Measurements from ENCODE around the gene CABLES2. TPM values are rescaled to one million over a fixed set of nuclear protein-coding genes. Genes with fewer than 3 reads are reported as not detected.

Gene CABLES2
- polyA plus RNA-seq, 1 experiment, result 4.8 TPM

DNA sequence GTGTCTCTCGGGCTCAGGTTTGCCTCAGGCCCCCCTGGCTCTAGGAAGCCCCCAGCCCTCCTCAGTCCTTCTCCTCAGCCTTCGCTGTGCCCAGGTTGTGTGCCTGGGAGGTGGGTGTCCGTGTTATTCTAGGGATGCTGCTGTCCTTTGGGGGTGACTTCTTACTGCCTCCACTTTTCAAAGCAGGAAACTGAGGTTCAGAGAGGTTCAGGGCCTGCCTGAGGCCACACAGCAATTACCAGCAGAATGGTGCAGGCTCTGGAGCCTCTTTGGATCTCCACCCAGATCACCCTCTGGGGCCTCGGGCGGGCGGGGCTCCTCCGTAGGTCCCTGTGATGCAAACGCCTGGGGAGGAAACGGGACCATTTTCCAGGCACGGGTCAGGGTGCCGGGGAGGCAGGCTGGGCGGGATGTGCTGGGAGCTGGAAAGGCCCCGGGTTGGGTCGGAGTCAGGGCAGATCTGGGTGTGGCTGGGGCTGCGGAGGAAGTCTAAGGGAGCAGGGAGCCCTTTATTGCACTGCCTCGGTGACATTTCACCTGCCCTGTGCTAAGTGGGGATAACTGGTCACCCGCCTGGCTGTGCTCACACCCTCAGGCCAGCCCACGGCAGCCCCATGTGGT lies 45.5 kb upstream of the CABLES2 start:
- ChIA-PET CTCF (no interaction called here), POLR2A (no interaction called here)

DNA sequence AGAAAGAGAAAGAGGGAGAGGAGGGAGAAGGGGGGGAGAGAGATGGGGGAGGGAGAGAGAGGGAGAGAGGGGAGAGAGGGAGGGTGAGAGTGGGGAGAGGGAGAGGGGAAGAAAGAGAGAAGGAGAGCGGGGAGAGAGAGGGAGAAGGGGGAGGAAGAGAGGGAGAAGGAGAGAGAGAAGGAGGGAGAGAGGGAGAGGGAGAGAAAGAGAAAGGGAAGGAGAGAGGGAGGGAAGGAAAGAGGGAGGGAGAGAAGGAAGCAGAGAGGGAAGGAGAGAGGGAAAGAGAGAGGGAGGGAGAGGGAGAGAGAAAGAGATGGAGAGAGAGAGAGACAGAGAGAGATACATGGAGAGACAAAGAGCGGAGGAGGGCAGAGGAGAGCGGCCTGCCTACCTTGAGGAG lies 44.9 kb upstream of the CABLES2 start:
- H3K36me3 ChIP-seq (ENCODE audit: control insufficient read depth, insufficient read depth, low read length), result no peaks in the 10 kb centered on the region
- H3K27me3 ChIP-seq (ENCODE audit: control insufficient read depth, insufficient read depth, low read length), result peaks cover 4% of the 10 kb centered on the region
- TF ChIP-seq, protein P1, sequence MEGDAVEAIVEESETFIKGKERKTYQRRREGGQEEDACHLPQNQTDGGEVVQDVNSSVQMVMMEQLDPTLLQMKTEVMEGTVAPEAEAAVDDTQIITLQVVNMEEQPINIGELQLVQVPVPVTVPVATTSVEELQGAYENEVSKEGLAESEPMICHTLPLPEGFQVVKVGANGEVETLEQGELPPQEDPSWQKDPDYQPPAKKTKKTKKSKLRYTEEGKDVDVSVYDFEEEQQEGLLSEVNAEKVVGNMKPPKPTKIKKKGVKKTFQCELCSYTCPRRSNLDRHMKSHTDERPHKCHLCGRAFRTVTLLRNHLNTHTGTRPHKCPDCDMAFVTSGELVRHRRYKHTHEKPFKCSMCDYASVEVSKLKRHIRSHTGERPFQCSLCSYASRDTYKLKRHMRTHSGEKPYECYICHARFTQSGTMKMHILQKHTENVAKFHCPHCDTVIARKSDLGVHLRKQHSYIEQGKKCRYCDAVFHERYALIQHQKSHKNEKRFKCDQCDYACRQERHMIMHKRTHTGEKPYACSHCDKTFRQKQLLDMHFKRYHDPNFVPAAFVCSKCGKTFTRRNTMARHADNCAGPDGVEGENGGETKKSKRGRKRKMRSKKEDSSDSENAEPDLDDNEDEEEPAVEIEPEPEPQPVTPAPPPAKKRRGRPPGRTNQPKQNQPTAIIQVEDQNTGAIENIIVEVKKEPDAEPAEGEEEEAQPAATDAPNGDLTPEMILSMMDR (IDR thresholded peaks at IDR 0.05; ENCODE audit: insufficient read depth, low read depth, low read length), result no peak
- CTCF ChIA-PET, result no interaction called here
- POLR2A ChIA-PET, result no interaction called here
- no peak overlapping the region for H3K4me3 ChIP-seq (ENCODE audit: low read depth, low read length)
- no peak for DNase-seq (ENCODE audit: low read depth)

More for the DNA sequence above, 45.5 kb upstream of the CABLES2 start:
- Histone ChIP-seq H3K4me3 (ENCODE audit: low read depth, low read length) (no peak overlapping the region), H3K27me3 (ENCODE audit: control insufficient read depth, insufficient read depth, low read length) (peaks cover 4% of the 10 kb centered on the region), H3K36me3 (ENCODE audit: control insufficient read depth, insufficient read depth, low read length) (no peaks in the 10 kb centered on the region)
- TF ChIP-seq, protein P1 (IDR thresholded peaks at IDR 0.05; ENCODE audit: insufficient read depth, low read depth, low read length), result no peak
- DNase-seq (ENCODE audit: low read depth), result no peak

DNA sequence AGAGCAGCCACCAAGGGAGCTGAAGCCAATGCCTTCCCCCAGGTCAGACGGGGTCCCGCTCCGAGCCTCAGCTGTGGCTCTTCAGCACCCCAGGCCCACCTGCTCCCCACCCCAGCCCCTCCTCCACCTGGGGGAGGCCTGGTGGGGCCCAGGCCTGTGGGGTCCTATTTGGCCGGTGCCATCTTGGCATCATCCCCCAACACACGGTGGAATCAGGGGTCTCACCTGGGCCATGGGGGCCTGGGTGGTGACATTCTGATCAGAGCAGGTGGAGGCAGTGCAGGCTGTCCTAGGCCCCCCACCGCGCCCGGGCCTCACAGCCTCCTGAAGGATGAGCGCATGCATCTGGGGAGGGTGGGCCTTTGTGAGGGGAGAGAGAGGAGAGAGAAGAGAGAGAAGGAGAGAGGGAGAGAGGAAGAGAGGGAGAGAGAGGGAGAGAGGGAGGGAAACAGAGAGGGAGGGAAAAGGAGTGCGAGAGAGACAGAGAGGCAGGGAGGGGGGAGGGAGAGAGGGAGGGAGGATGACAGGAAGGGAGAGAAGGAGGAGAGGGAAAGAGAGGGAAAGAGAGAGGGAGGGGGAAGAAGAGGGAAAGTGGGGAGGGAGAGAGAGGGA lies 44.2 kb upstream of the CABLES2 start:
- TF ChIP-seq, protein P1 (IDR thresholded peaks at IDR 0.05; ENCODE audit: insufficient read depth, low read depth, low read length), result no peak
- peaks cover 4% of the 10 kb centered on the region for H3K27me3 ChIP-seq (ENCODE audit: control insufficient read depth, insufficient read depth, low read length)
- no peak overlapping the region for H3K4me3 ChIP-seq (ENCODE audit: low read depth, low read length)
- ChIA-PET POLR2A (no interaction called here), CTCF (interaction anchor here (0.6 kb wide), 1 partner anchor 160 kb away, joined by 3 read pairs; no protein-coding TSS in a partner anchor)
- no peak for DNase-seq (ENCODE audit: low read depth)
- no peaks in the 10 kb centered on the region for H3K36me3 ChIP-seq (ENCODE audit: control insufficient read depth, insufficient read depth, low read length)

DNA sequence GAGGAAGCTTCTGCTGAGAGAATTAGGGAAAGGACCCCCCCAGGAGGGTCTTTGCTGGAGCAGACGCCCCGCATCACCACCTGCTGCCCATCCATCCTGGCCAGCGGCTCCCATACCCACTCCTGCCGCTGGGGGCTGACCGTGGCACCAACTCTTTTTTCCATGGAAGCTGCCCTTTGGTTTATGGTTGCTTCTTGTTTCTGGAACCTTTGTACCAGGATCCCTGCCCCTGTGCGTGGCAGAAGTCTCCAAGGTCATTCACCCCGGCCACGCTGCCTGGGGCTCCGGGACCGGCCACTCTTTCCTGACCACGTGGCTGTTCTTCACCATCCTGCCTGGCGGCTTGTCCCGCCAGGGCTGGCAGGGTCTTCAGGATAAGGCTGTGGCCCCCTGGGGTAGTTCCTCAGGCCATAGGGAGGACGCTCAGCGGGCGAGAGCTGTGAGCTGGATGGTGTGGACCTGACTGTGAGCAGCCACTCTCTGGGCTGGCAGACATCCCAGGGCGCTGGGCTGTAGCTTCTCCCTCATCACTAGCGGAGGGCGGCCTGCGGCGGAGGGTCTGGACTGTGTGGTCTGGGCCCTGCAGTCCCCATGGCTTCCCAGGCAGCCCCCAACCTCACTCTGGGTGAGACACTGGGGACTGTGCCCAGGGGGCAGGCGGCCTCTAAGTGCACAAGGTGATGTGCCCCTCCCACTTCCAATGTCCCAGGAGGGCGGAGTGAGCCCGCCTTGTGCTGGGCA lies 43.0 kb upstream of the CABLES2 start:
- POLR2A ChIA-PET, result no interaction called here
- TF ChIP-seq, protein P1 (IDR thresholded peaks at IDR 0.05; ENCODE audit: insufficient read depth, low read depth, low read length), result no peak
- Histone ChIP-seq H3K4me3 (ENCODE audit: low read depth, low read length) (no peak overlapping the region), H3K27me3 (ENCODE audit: control insufficient read depth, insufficient read depth, low read length) (peaks cover 4% of the 10 kb centered on the region), H3K36me3 (ENCODE audit: control insufficient read depth, insufficient read depth, low read length) (no peaks in the 10 kb centered on the region)
- no peak for DNase-seq (ENCODE audit: low read depth)
- CTCF ChIA-PET, result no interaction called here

DNA sequence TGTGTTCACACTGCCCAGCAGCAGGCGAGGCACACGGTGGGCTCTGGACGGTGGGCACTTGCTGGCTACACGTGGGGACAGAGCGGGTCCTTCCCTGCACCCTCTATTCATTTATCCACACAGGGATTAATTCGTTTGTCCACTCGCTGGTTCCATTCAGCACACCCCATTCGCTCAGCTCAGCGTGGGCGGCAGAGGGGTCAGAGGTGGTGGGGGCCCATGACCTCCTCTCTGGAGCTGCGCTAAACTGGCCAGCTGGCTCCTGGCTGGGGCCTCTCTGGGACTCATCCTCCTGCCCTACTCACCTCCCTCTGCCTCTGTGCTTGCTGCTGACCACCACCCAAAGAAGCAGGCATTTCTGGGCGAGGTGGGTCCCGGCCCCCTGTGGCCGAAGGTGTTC lies 41.7 kb upstream of the CABLES2 start:
- no peak for DNase-seq (ENCODE audit: low read depth)
- ChIA-PET POLR2A (no interaction called here), CTCF (no interaction called here)
- Histone ChIP-seq H3K27me3 (ENCODE audit: control insufficient read depth, insufficient read depth, low read length) (no peaks in the 10 kb centered on the region; the same call in 1 of the 2 replicates), H3K4me3 (ENCODE audit: low read depth, low read length) (no peak overlapping the region), H3K36me3 (ENCODE audit: control insufficient read depth, insufficient read depth, low read length) (no peaks in the 10 kb centered on the region)
- TF ChIP-seq, protein P1 (IDR thresholded peaks at IDR 0.05; ENCODE audit: insufficient read depth, low read depth, low read length), result no peak

All from BJ (cell line).